Kidney epithelial cell (primary cell): ENCODE data around the gene SCN5A. TPM values are rescaled to one million over a fixed set of nuclear protein-coding genes. Genes with fewer than 3 reads are reported as not detected.

Source experiments
- DNase-seq: peaks from one replicate; pipeline ENCODE4 v3.0.0-alpha.2; 2010; ENCODE audit warnings: low read depth
- H3K27me3 ChIP-seq: 2 replicates; pipeline ENCODE4 v1.6.0; 2011; ENCODE audit warnings: low read length; ENCODE audit not compliant: control insufficient read depth, insufficient read depth
- H3K36me3 ChIP-seq: 2 replicates; pipeline ENCODE4 v1.5.1; 2011; ENCODE audit warnings: low read length; ENCODE audit not compliant: control insufficient read depth, insufficient read depth
- H3K4me3 ChIP-seq: 2 replicates; pipeline ENCODE4 v1.5.1; 2011; ENCODE audit warnings: low read depth, mild to moderate bottlenecking, control low read depth, low read length
- CTCF ChIP-seq: IDR thresholded peaks from 2 replicates; pipeline ENCODE4 v1.5.1; 2011; ENCODE audit warnings: mild to moderate bottlenecking, moderate library complexity, low read length, control low read depth, inconsistent platforms; ENCODE audit not compliant: insufficient read depth, poor library complexity, severe bottlenecking
- total RNA-seq: library from RNA; depleted of rRNA; stranded (reverse); fragments of >200 nt; gene quantifications from 2 replicates; pipeline ENCODE4 v1.2.3, GENCODE V29; 2015

Gene SCN5A
- total RNA-seq, 1 donor from 2014 or later, result 3.8 TPM

- H3K4me3 ChIP-seq, result no peak overlapping the region
- H3K27me3 ChIP-seq, result no peaks in the 10 kb centered on the region
- no peak for DNase-seq
- no peak for TF ChIP-seq CTCF
- no peaks in the 10 kb centered on the region for H3K36me3 ChIP-seq
These were observed 31.1 kb downstream of the SCN5A start for GRCh38 chr3:38618343-38618742.

- no peaks in the 10 kb centered on the region for H3K27me3 ChIP-seq
- DNase-seq, result no peak
- no peaks in the 10 kb centered on the region for H3K36me3 ChIP-seq
- no peak overlapping the region for H3K4me3 ChIP-seq
- TF ChIP-seq CTCF, result no peak
These were observed 31.9 kb downstream of the SCN5A start for GRCh38 chr3:38617586-38617985.

GRCh38 chr3:38617137-38617536, 32.4 kb downstream of the SCN5A start:
- no peaks in the 10 kb centered on the region for H3K36me3 ChIP-seq
- no peak for DNase-seq
- no peak for TF ChIP-seq CTCF
- H3K4me3 ChIP-seq, result no peak overlapping the region
- no peaks in the 10 kb centered on the region for H3K27me3 ChIP-seq

- no peak for DNase-seq
- H3K4me3 ChIP-seq, result no peak overlapping the region
- no peaks in the 10 kb centered on the region for H3K27me3 ChIP-seq
- TF ChIP-seq CTCF, result no peak
- H3K36me3 ChIP-seq, result no peaks in the 10 kb centered on the region
These were observed 32.8 kb downstream of the SCN5A start for GRCh38 chr3:38616658-38617057.

- Histone ChIP-seq H3K27me3 (no peaks in the 10 kb centered on the region), H3K4me3 (no peak overlapping the region), H3K36me3 (no peaks in the 10 kb centered on the region)
- TF ChIP-seq CTCF, result no peak
- DNase-seq, result no peak
These were observed 33.4 kb downstream of the SCN5A start for GRCh38 chr3:38616111-38616510.

GRCh38 chr3:38614651-38615352, 34.7 kb downstream of the SCN5A start:
- H3K4me3 ChIP-seq, result no peak overlapping the region
- H3K36me3 ChIP-seq, result no peaks in the 10 kb centered on the region
- no peaks in the 10 kb centered on the region for H3K27me3 ChIP-seq
- TF ChIP-seq CTCF, result no peak
- no peak for DNase-seq
